H1 (cell line): Measurements from ENCODE around the gene CYP2E1. TPM values are rescaled to one million over a fixed set of nuclear protein-coding genes. Genes with fewer than 3 reads are reported as not detected.
"Not testable (repeated sequence)": the region's sequence is repeated elsewhere in the genome, so short reads cannot be mapped to it uniquely, and the experiment has no call there.

Source experiments
- CTCF ChIA-PET: fragments of 300-600 bp; sonication (Branson Sonifier 250); formaldehyde crosslinking; loops from one replicate; lab custom pipeline; 2021; ENCODE audit not compliant: partially characterized antibody; lab: Charles Lee
- POLR2A ChIA-PET: fragments of 300-600 bp; sonication (Branson Sonifier 250); formaldehyde crosslinking; loops from one replicate; lab custom pipeline; 2021; ENCODE audit warnings: inconsistent platforms; ENCODE audit not compliant: partially characterized antibody; lab: Charles Lee
- DNase-seq, 2 experiments: peaks; one replicate each; pipeline versions ENCODE4 v3.0.0 to v3.0.0-alpha.2; 2010 to 2022; ENCODE audit warnings: low spot score in 2 of 2, low read depth in 1 of 2, mixed read lengths in 1 of 2
- FAIRE-seq: peaks from 2 replicates; lab custom pipeline; 2011; peaks lifted over from hg19 to GRCh38; lab: Jason Lieb, UNC
- H2AFZ ChIP-seq: 2 replicates; pipeline ENCODE4 v1.8.1; 2012; ENCODE audit warnings: low read length, inconsistent platforms
- H2AK5ac ChIP-seq: 2 replicates; pipeline ENCODE4 v1.6.1; 2013; ENCODE audit warnings: low read depth, low read length
- H2BK120ac ChIP-seq: replicated peaks from 2 replicates; pipeline ENCODE3; 2013; ENCODE audit warnings: low read depth, low read length, inconsistent platforms
- H2BK12ac ChIP-seq: 2 replicates; pipeline ENCODE4 v1.6.1; 2013; ENCODE audit warnings: low read depth, low read length
- H2BK15ac ChIP-seq: 2 replicates; pipeline ENCODE4 v1.6.1; 2013; ENCODE audit warnings: low read length
- H2BK20ac ChIP-seq: 2 replicates; pipeline ENCODE4 v1.6.1; 2013; ENCODE audit warnings: low read length
- H2BK5ac ChIP-seq: 2 replicates; pipeline ENCODE4 v1.6.1; 2013; ENCODE audit warnings: low read depth, low read length
- H3K14ac ChIP-seq: 2 replicates; pipeline ENCODE4 v1.6.1; 2013; ENCODE audit warnings: inconsistent platforms; ENCODE audit not compliant: insufficient read length
- H3K18ac ChIP-seq: 2 replicates; pipeline ENCODE4 v1.6.1; 2013; ENCODE audit warnings: low read length; ENCODE audit errors: extremely low read depth
- H3K23ac ChIP-seq: 2 replicates; pipeline ENCODE4 v1.6.1; 2013; ENCODE audit warnings: inconsistent platforms; ENCODE audit not compliant: insufficient read length
- H3K23me2 ChIP-seq: 2 replicates; pipeline ENCODE4 v1.6.1; 2013; ENCODE audit warnings: low read depth, low read length
- H3K27ac ChIP-seq: 2 replicates; pipeline ENCODE4 v1.6.1; 2011; ENCODE audit warnings: low read depth, low read length, inconsistent platforms
- H3K27me3 ChIP-seq, 4 experiments: replicated peaks in 1 of 4; 1 replicate in 1 of 4; 2 replicates in 3 of 4; pipeline versions ENCODE4 v1.6.1 to v1.8.1; 2011 to 2013; ENCODE audit warnings: low read length in 3 of 4, mild to moderate bottlenecking in 3 of 4, inconsistent platforms in 2 of 4, mixed read lengths in 2 of 4, moderate library complexity in 1 of 4; ENCODE audit not compliant: control insufficient read depth in 3 of 4, insufficient read depth in 3 of 4; ENCODE audit errors: extremely low read depth in 1 of 4
- H3K36me3 ChIP-seq, 4 experiments: 2 replicates each; pipeline versions ENCODE4 v1.6.1 to v1.8.1; 2011 to 2013; ENCODE audit warnings: mild to moderate bottlenecking in 4 of 4, low read length in 3 of 4, moderate library complexity in 2 of 4, control low read depth in 1 of 4, inconsistent platforms in 1 of 4; ENCODE audit not compliant: insufficient read depth in 4 of 4, control insufficient read depth in 2 of 4
- H3K4ac ChIP-seq: replicated peaks from 2 replicates; pipeline ENCODE3; 2013; ENCODE audit warnings: low read length, low read depth, mixed read lengths, inconsistent platforms; ENCODE audit not compliant: insufficient read length
- H3K4me1 ChIP-seq, 4 experiments: replicated peaks in 1 of 4; 1 replicate in 1 of 4; 2 replicates in 3 of 4; pipeline versions ENCODE4 v1.6.1 to v1.8.1; 2011 to 2013; ENCODE audit warnings: low read length in 3 of 4, inconsistent platforms in 2 of 4, mixed read lengths in 1 of 4; ENCODE audit not compliant: insufficient read depth in 4 of 4, control insufficient read depth in 3 of 4
- H3K4me2 ChIP-seq, 2 experiments: 2 replicates each; pipeline versions ENCODE4 v1.6.1 to v1.8.1; 2011 to 2013; ENCODE audit warnings: low read depth in 2 of 2, low read length in 2 of 2, control low read depth in 1 of 2, inconsistent platforms in 1 of 2, mild to moderate bottlenecking in 1 of 2; ENCODE audit not compliant: insufficient read depth in 1 of 2
- H3K4me3 ChIP-seq, 4 experiments: fragments of 200-600, 300-600 bp in 1 of 4; sonication (generic), shearing (Covaris generic), sonication (Bioruptor Twin) in 1 of 4; 2 replicates each; pipeline versions ENCODE4 v1.5.1 to v1.8.1; 2011 to 2016; ENCODE audit warnings: low read length in 4 of 4, low read depth in 3 of 4, control low read depth in 2 of 4, inconsistent platforms in 2 of 4, mild to moderate bottlenecking in 2 of 4, mixed read lengths in 1 of 4, moderate library complexity in 1 of 4; ENCODE audit not compliant: insufficient read depth in 2 of 4; ENCODE audit errors: extremely low read depth in 1 of 4
- H3K56ac ChIP-seq: replicated peaks from 2 replicates; pipeline ENCODE3; 2013; ENCODE audit warnings: low read depth, mild to moderate bottlenecking, mixed read lengths, low read length, inconsistent platforms; ENCODE audit not compliant: insufficient read length
- H3K79me1 ChIP-seq: 2 replicates; pipeline ENCODE4 v1.6.1; 2013; ENCODE audit warnings: low read depth, low read length, control low read depth
- H3K79me2 ChIP-seq, 2 experiments: 2 replicates each; pipeline versions ENCODE4 v1.6.1 to v1.8.1; 2012 to 2013; ENCODE audit warnings: low read length in 2 of 2, mild to moderate bottlenecking in 2 of 2, inconsistent platforms in 1 of 2; ENCODE audit not compliant: insufficient read depth in 2 of 2, control insufficient read depth in 1 of 2
- H3K9ac ChIP-seq, 4 experiments: replicated peaks in 1 of 4; 1 replicate in 1 of 4; 2 replicates in 3 of 4; pipeline versions ENCODE4 v1.6.1 to v1.8.1; 2011 to 2013; ENCODE audit warnings: low read depth in 3 of 4, low read length in 3 of 4, control low read depth in 2 of 4, mild to moderate bottlenecking in 2 of 4, moderate library complexity in 2 of 4, inconsistent platforms in 1 of 4; ENCODE audit errors: extremely low read depth in 1 of 4
- H3K9me3 ChIP-seq, 2 experiments: 2 replicates each; pipeline versions ENCODE4 v1.6.1 to v1.8.1; 2012 to 2013; ENCODE audit warnings: mild to moderate bottlenecking in 2 of 2, moderate library complexity in 2 of 2, control low read depth in 1 of 2, inconsistent platforms in 1 of 2, low read depth in 1 of 2, low read length in 1 of 2, mixed read lengths in 1 of 2; ENCODE audit not compliant: insufficient read depth in 2 of 2
- H4K20me1 ChIP-seq, 2 experiments: replicated peaks in 1 of 2; 2 replicates each; pipeline versions ENCODE3 to v1.8.1; 2011 to 2013; ENCODE audit warnings: inconsistent platforms in 2 of 2, low read length in 2 of 2, mild to moderate bottlenecking in 1 of 2; ENCODE audit not compliant: insufficient read depth in 2 of 2, control insufficient read depth in 1 of 2
- H4K5ac ChIP-seq: 2 replicates; pipeline ENCODE4 v1.6.1; 2013; ENCODE audit warnings: low read length, low read depth, mixed read lengths, inconsistent platforms; ENCODE audit not compliant: insufficient read length
- H4K8ac ChIP-seq: 2 replicates; pipeline ENCODE4 v1.8.0; 2013; ENCODE audit warnings: mild to moderate bottlenecking, moderate library complexity, low read length, inconsistent platforms; ENCODE audit not compliant: insufficient read depth; ENCODE audit errors: extremely low read depth
- H4K91ac ChIP-seq: replicated peaks from 2 replicates; pipeline ENCODE3; 2013; ENCODE audit warnings: low read length, mixed read lengths, inconsistent platforms; ENCODE audit not compliant: insufficient read length
- WGBS, 2 experiments: shearing (Covaris generic) in 1 of 2; methylation state at CpG; one replicate each; pipeline versions ENCODE4 v1.1.6 to v1.1.7; 2013 to 2015; ENCODE audit warnings: low lambda C conversion rate in 2 of 2, mixed read lengths in 2 of 2, inconsistent platforms in 1 of 2, low coverage in 1 of 2, missing lambda C conversion rate in 1 of 2; ENCODE audit not compliant: insufficient replicate concordance in 2 of 2, insufficient coverage in 1 of 2, insufficient read length in 1 of 2; ENCODE audit errors: extremely low coverage in 1 of 2, missing lambda C conversion rate in 1 of 2; 5-methylcytosine and 5-hydroxymethylcytosine counted together
- polyA plus RNA-seq, 7 experiments: library from polyadenylated mRNA; depleted of rRNA in 3 of 7; stranded (reverse) in 5 of 7; unstranded in 2 of 7; fragments of >200 nt in 5 of 7; fragments of 200-250 nt in 2 of 7; gene quantifications; 1 replicate in 5 of 7; 2 replicates in 1 of 7; 4 replicates in 1 of 7; pipeline versions ENCODE4 v1.2.1 to v1.2.3, GENCODE V29; 2011 to 2013; ENCODE audit warnings: missing spikeins in 2 of 7, mixed read lengths in 2 of 7
- total RNA-seq: library from RNA; stranded (reverse); fragmentation: NEBNext Ultra II Directional; extraction: Animal tissue kit (Norgen Biotek cat#: 25700); gene quantifications from 2 replicates; pipeline ENCODE4 v1.2.1, GENCODE V29; 2021

The CYP2E1 gene
- total and polyA plus RNA-seq, 2 of the 8 experiments (the other 6 are each of a cell fraction or from before 2014, with no cell fraction given) = 0.11 TPM; not detected in 1

DNA sequence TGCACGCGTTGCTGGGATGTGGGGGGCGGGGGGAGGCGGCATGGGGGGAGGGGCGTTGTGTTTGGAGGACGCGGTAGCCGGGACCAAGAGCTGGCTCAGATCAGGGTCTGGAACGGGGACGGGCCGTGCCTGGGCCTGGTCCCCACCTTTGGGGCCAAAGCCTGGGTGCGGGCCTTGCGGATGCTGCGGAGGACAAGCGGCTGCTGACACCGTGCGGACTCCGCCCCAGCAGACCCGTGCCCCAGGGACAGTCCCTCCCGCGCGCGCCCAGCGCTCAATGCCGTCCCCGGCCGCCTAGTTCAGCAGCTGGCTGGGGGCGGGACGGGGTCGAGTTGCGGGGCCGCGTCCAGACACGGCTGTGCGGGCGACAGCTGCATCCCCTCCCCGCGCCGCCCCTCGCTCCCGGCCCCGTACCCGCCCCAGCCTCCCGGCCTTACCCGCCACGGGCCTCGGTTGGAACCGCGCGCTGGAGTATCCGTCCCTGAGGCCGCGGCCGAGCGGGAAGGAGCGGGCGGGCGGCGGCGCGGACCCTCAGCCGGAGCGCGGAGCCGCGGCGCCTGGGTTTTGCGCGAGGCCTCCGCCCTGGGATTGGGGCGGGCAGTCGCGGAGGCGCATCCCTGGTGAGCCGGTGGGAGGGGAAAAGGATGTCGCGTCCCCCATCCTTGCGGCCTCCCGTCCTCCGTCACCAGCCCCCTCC lies 41.8 kb downstream of the CYP2E1 start:
- H2BK12ac ChIP-seq, H2AK5ac ChIP-seq, H3K79me1 ChIP-seq, H3K79me2 ChIP-seq, DNase-seq, H3K36me3 ChIP-seq, H3K27me3 ChIP-seq, H4K8ac ChIP-seq, H4K20me1 ChIP-seq, POLR2A ChIA-PET, H3K56ac ChIP-seq, CTCF ChIA-PET, H2BK15ac ChIP-seq, H3K27ac ChIP-seq, H2BK120ac ChIP-seq, H3K23ac ChIP-seq, H3K4ac ChIP-seq, H3K4me3 ChIP-seq, H3K4me1 ChIP-seq, H3K18ac ChIP-seq, H2BK20ac ChIP-seq, H4K5ac ChIP-seq, H3K9ac ChIP-seq, H3K14ac ChIP-seq, H4K91ac ChIP-seq, H2AFZ ChIP-seq, FAIRE-seq, H2BK5ac ChIP-seq, H3K4me2 ChIP-seq: not testable (repeated sequence)
- Histone ChIP-seq H3K9me3 (peaks cover 28 to 55% of the 10 kb centered on the region in 2 experiments), H3K23me2 (peaks cover 11% of the 10 kb centered on the region; the same call in 1 of the 2 replicates)
- no CpG with 5 or more reads among the region's 80 CpGs for WGBS, 2 experiments

DNA sequence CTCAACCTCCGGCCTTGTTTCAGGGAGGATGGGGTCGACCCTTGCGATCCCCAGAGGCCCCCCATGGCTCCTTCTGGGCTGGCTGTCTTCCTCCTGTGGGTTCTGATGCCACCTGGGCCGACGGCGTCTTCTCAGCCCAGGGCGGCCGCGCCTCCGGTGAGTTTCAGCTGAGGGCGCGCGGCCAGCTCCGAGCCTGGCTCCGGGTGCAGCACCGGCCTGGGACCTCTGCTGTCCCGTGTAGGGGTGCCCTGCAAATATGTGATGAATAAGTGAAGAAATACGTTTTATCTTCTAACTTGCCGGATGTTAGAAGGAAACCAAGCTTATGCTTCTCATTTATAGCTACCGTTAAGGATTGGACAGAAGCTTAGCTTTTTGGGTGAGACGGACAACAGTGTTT lies 42.6 kb downstream of the CYP2E1 start:
- CTCF ChIA-PET, H4K20me1 ChIP-seq, H2BK120ac ChIP-seq, H3K4me3 ChIP-seq, DNase-seq, H4K5ac ChIP-seq, H3K4ac ChIP-seq, H3K36me3 ChIP-seq, H3K56ac ChIP-seq, H3K23ac ChIP-seq, H4K91ac ChIP-seq, H3K27ac ChIP-seq, H3K79me1 ChIP-seq, H3K18ac ChIP-seq, H2BK20ac ChIP-seq, H2BK15ac ChIP-seq, H3K79me2 ChIP-seq, H3K4me2 ChIP-seq, H4K8ac ChIP-seq, H2AK5ac ChIP-seq, H3K14ac ChIP-seq, H2BK12ac ChIP-seq, FAIRE-seq, POLR2A ChIA-PET, H3K27me3 ChIP-seq, H2AFZ ChIP-seq, H2BK5ac ChIP-seq, H3K4me1 ChIP-seq, H3K9ac ChIP-seq: not testable (repeated sequence)
- Histone ChIP-seq H3K9me3 (peaks cover 24 to 53% of the 10 kb centered on the region in 2 experiments), H3K23me2 (peaks cover 11% of the 10 kb centered on the region; the same call in 1 of the 2 replicates)
- 94% methylated on average over 11 of the region's 21 CpGs; no CpG with 5 or more reads in 1 of the 2 experiments for WGBS, 2 experiments
